T-helper 2 cell treated with Interferon-gamma antibody and Interleukin-4, amounts not matched to agents 100 ng/mL and 5 ng/mL, for 36 hours (primary cell): ENCODE measurements around the gene IRGM. TPM values are rescaled to one million over a fixed set of nuclear protein-coding genes. Genes with fewer than 3 reads are reported as not detected.

Source experiments
- intact Hi-C: fragments of 100-400 bp; cut with micrococcal nuclease; formaldehyde crosslinking; loops from one replicate; pipeline ENCODE4 v1.15.1; 2023
- total RNA-seq: library from RNA; stranded (reverse); gene quantifications from 2 replicates; pipeline ENCODE4 v1.2.3, GENCODE V29; 2022

Gene IRGM
- total RNA-seq, 1 donor from 2014 or later, result 4.2 TPM

DNA sequence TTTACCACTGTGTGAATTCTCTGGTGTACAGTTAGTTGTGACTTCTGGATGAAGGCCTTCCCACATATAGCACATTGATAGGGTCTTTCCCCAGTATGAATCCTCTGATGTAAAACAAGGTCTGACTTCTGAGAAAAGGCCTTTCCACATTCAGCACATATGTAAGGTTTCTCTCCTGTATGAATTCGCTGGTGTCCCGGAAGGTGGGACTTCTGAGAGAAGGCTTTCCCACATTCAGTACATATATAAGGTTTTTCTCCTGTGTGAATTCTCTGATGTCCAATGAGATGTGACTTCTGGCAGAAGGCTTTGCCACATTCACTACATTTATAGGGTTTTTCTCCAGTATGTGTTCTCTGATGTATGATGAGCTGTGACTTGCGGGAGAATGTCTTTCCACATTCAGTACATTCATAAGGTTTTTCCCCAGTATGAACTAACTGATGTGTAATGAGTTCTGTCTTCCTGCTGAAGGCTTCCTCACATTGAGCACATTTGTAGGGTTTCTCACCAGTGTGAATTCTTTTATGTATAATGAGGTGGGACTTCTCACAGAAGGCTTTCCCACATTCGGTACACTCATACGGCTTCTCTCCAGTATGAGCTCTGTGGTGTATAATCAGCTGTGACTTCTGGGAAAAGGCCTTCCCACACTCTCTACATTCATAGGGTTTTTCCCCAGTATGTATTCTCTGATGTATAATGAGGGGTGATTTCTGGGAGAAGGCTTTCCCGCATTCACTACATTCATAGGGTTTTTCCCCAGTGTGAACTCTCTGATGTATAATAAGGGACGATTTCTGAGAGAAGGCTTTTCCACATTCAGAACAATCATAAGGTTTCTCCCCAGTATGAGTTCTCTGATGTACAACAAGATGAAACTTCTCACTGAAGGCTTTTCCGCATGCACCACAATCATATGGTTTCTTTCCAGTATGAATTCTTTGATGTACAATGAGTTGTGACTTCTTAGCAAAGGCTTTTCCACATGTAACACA lies 49.4 kb downstream of the IRGM start:
- intact Hi-C loops, result no loop called here

Other genes with a start within 250 kb of the IRGM start
- 0.02 and 0.05 TPM in 2 replicates for gene SYNPO, start 205.9 kb upstream of the IRGM start, total RNA-seq
- 0.07 TPM in 1 of 2 replicates, not detected in the other for gene MYOZ3, start 185.3 kb upstream of the IRGM start, total RNA-seq
- 66.0 and 70.4 TPM in 2 replicates for gene RBM22, start 145.5 kb upstream of the IRGM start, total RNA-seq
- gene DCTN4, start 87.5 kb upstream of the IRGM start, total RNA-seq, result 40.6 and 42.0 TPM in 2 replicates
- gene SMIM3, start 67.8 kb upstream of the IRGM start, total RNA-seq, result 20.4 TPM in 2 replicates
- gene ZNF300, start 58.5 kb downstream of the IRGM start, total RNA-seq, result 0.57 and 0.61 TPM in 2 replicates
- not detected in 2 replicates for gene GPX3, start 174.1 kb downstream of the IRGM start, total RNA-seq
- 150 TPM in 2 replicates for gene TNIP1, start 234.5 kb downstream of the IRGM start, total RNA-seq